ENCODE results near the gene OSBPL9. TPM values are rescaled to one million over a fixed set of nuclear protein-coding genes. Genes with fewer than 3 reads are reported as not detected.

OSBPL9 gene
- total and polyA plus RNA-seq, 10 of the 15 experiments (the other 5 are each of a cell fraction or from before 2014, with no cell fraction given): 25.9 to 156 (median 108) TPM

- Histone ChIP-seq H3K9ac (ENCODE audit: control insufficient read depth, insufficient read depth, low read length) (no peak overlapping the region), H3K4me1 (ENCODE audit: control insufficient read depth, insufficient read depth, low read length) (no peaks in the 10 kb centered on the region), H4K20me1 (ENCODE audit: control insufficient read depth, insufficient read depth) (no peaks in the 10 kb centered on the region), H3K27me3 (replicated peaks in 1 of 2; ENCODE audit: control insufficient read depth in 2 of 2, insufficient read depth in 2 of 2, low read length in 1 of 2) (no peaks in the 10 kb centered on the region), H3K79me2 (ENCODE audit: control insufficient read depth, insufficient read depth, low read length) (no peaks in the 10 kb centered on the region), H3K4me3 (no peak overlapping the region), H3K27ac (ENCODE audit: control insufficient read depth, insufficient read depth) (no peak overlapping the region), H3K36me3 (ENCODE audit: control insufficient read depth in 2 of 2, insufficient read depth in 2 of 2, low read length in 1 of 2) (peaks cover 3 to 27% of the 10 kb centered on the region in 2 experiments), H2AFZ (ENCODE audit: control insufficient read depth, low read depth, low read length) (no peak overlapping the region), H3K4me2 (ENCODE audit: control insufficient read depth, insufficient read depth) (no peak overlapping the region), H3K9me3 (replicated peaks; ENCODE audit: control insufficient read depth, insufficient read depth, low read length) (no peaks in the 10 kb centered on the region)
- in situ Hi-C loops (cut with MboI): no loop called here
- intact Hi-C loops (cut with micrococcal nuclease; ENCODE audit: unreplicated experiment): no loop called here
- SMC1A ChIA-PET (ENCODE audit: uncharacterized antibody, unreplicated experiment): no interaction called here
- ATAC-seq (no peak), DNase-seq (ENCODE audit: low read depth, low spot score) (no peak), FAIRE-seq (no peak)
- TF ChIP-seq SPI1 (IDR thresholded peaks at IDR 0.05; ENCODE audit: borderline replicate concordance, insufficient read depth, low read depth, low read length) (no peak), NR2F1 (conservative IDR thresholded peaks at IDR 0.05) (no peak), PAX5 (IDR thresholded peaks at IDR 0.05; ENCODE audit: borderline replicate concordance, low read depth, low read length) (no peak), MTA3 (IDR thresholded peaks at IDR 0.05; ENCODE audit: borderline replicate concordance, low read length) (no peak), PML (IDR thresholded peaks at IDR 0.05; ENCODE audit: low read length) (no peak), NKRF (conservative IDR thresholded peaks at IDR 0.05) (no peak), CHD4 (IDR thresholded peaks at IDR 0.05) (no peak), MAX (IDR thresholded peaks at IDR 0.05; ENCODE audit: low read depth, low read length) (no peak)
- TF ChIP-seq, protein P1, sequence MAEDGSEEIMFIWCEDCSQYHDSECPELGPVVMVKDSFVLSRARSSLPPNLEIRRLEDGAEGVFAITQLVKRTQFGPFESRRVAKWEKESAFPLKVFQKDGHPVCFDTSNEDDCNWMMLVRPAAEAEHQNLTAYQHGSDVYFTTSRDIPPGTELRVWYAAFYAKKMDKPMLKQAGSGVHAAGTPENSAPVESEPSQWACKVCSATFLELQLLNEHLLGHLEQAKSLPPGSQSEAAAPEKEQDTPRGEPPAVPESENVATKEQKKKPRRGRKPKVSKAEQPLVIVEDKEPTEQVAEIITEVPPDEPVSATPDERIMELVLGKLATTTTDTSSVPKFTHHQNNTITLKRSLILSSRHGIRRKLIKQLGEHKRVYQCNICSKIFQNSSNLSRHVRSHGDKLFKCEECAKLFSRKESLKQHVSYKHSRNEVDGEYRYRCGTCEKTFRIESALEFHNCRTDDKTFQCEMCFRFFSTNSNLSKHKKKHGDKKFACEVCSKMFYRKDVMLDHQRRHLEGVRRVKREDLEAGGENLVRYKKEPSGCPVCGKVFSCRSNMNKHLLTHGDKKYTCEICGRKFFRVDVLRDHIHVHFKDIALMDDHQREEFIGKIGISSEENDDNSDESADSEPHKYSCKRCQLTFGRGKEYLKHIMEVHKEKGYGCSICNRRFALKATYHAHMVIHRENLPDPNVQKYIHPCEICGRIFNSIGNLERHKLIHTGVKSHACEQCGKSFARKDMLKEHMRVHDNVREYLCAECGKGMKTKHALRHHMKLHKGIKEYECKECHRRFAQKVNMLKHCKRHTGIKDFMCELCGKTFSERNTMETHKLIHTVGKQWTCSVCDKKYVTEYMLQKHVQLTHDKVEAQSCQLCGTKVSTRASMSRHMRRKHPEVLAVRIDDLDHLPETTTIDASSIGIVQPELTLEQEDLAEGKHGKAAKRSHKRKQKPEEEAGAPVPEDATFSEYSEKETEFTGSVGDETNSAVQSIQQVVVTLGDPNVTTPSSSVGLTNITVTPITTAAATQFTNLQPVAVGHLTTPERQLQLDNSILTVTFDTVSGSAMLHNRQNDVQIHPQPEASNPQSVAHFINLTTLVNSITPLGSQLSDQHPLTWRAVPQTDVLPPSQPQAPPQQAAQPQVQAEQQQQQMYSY (CRISPR knock-in tag; IDR thresholded peaks at IDR 0.05): no peak
- TF ChIP-seq, protein P2, sequence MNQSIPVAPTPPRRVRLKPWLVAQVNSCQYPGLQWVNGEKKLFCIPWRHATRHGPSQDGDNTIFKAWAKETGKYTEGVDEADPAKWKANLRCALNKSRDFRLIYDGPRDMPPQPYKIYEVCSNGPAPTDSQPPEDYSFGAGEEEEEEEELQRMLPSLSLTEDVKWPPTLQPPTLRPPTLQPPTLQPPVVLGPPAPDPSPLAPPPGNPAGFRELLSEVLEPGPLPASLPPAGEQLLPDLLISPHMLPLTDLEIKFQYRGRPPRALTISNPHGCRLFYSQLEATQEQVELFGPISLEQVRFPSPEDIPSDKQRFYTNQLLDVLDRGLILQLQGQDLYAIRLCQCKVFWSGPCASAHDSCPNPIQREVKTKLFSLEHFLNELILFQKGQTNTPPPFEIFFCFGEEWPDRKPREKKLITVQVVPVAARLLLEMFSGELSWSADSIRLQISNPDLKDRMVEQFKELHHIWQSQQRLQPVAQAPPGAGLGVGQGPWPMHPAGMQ (IDR thresholded peaks at IDR 0.05; ENCODE audit: borderline replicate concordance): no peak
- POLR2A ChIA-PET: no interaction called here
- RAD21 ChIA-PET (ENCODE audit: unreplicated experiment): no interaction called here
- BruUV-seq (replicated peaks): no TSS peak
- CTCF ChIA-PET: no interaction called here
- 100% methylated on average over 1 of the region's 1 CpG for WGBS (ENCODE audit: insufficient coverage, insufficient replicate concordance, low lambda C conversion rate, missing lambda C conversion rate)
Measured at GRCh38 chr1:51814513-51814912, 197.6 kb downstream of the OSBPL9 start.
